GM19467 (cell line): ENCODE data around the gene CBX5.
A peak's percentile ranks its signal among the peaks of the same experiment; 100 is the strongest.
"Not testable (repeated sequence)": the region's sequence is repeated elsewhere in the genome, so short reads cannot be mapped to it uniquely, and the experiment has no call there.

Experiments used
- ATAC-seq: cut with Tn5 transposase; IDR thresholded peaks from one replicate; pipeline ENCODE4 v1.9.1; 2021; ENCODE audit warnings: mild to moderate bottlenecking, moderate library complexity; ENCODE audit not compliant: unreplicated experiment

Gene CBX5

DNA sequence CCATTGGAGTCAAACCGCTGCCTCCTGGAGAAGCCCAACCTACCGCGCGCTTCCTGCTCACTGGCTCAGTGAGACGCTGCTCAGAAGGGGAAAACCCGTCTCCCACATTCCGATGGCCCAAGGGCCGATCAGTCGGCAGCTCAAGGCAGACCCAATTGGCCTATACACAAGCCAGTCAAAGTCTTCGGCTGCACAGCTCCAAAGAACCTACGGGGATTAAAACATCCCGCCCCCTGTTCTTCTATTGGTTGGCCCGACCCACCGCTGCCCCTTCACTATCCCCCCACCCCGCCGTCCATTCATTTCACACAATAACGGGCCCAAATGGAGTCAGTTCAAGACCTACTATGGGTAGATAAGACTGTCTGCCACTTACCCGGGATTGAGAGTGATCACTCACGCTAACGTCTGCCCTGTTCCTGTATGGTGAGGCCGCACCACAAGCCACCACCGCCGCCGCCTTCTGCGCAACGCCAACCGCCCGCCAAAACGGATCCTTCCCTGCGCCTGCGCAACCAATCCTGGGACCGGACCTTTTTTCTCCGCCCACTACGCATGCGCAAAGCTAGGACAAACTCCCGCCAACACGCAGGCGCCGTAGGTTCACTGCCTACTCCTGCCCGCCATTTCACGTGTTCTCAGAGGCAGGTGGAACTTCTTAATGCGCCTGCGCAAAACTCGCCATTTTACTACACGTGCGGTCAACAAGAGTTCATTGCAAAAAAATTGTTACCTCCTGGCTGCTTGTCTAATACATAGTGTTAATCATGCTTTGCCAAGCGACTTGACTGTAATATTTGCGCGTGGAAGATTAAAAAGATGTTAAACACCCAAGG is at the start of gene CBX5:
Gene CBX5, minus strand, starts transcription at position 491 of the 836 bp plus-strand sequence. CDS start 22,472 bp downstream, outside the sequence.
- ATAC-seq, result peak; percentile 71

GRCh38 chr12:54328595-54329337 is 48.8 kb upstream of the CBX5 start:
- ATAC-seq, result no peak

- not testable (repeated sequence) for ATAC-seq
Observed at GRCh38 chr12:54325442-54326109, 45.7 kb upstream of the CBX5 start.

- ATAC-seq, result peak; percentile 99
Observed at GRCh38 chr12:54324617-54325441, 44.9 kb upstream of the CBX5 start, which contains the start of gene COPZ1. Gene COPZ1 (plus strand): TSS chr12:54325131. CDS start chr12:54325164, 33 bp downstream.

- no peak for ATAC-seq
Observed at GRCh38 chr12:54321363-54321762, 41.4 kb upstream of the CBX5 start.

- ATAC-seq, result not testable (repeated sequence)
Observed at GRCh38 chr12:54312309-54312708, 32.4 kb upstream of the CBX5 start.

- ATAC-seq, result no peak
Observed at GRCh38 chr12:54311051-54311450, 31.1 kb upstream of the CBX5 start.

DNA sequence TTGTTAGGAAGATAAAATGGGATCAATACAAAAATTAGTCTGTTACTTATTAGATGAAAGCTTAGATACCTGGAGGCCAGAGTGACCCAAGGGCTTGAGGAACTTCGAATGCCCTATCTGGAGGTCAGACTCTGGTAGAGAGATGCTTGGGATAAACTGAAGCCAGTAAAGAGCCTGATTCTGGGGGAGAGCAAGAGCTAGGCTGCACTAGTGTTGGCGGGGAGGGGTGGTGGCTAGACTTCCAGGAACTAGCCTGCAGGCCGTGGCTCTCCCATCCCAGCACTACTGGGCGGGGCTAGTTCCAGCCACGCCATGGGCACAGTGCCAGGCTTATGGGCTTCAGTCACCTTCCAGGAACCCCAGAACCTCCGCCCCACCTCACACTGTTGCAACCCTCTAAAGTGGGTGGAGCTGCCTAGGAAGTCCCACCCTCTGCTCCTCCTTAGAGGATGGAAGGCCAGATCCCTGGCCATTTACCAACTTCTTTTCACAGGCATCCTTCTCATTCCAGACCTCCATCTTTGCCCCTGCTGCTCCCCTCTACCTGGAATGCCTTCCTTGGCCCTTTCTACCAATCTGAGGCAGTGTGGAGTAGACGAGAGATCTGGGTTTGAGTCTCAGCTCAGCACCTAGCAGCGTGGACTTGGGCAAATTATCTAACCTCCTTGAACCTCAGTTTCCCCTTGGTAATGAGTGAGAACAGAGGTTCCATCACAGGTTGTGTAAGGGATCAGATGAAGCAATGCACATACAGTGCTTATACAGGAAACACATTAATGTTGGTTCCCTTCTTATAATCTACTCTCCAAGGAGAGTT is 27.2 kb upstream of the CBX5 start:
- ATAC-seq, result no peak

DNA sequence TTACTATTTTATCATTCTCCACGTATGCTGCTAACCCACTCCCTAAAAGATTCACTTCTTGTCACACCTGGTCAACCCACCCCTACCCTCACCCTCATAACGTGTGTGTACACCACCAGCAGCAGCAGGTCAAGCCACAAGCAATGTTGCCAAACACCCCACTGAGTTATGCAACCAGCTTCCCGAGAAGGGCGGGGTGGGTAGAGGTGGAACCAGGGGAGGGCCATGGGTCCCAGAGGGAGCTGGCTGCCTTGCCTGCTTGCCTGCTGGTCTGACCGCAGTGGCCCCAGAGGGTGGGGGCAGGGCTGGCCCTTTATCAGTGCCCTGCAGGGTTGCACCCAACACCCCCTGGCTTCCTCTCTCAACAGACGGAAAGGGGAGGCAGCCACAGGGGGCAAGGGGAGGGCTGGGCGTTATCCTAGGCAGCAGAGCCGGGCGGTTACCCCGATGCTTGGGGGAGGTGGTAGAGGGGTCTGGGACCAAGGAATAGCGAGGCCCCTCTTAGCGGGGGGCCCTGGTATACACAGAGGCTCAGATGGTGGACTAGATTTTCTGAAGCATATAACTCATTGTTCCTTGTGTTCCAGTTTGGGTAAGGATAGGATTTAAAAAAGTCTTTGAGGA is 24.4 kb upstream of the CBX5 start:
- ATAC-seq, result no peak

GRCh38 chr12:54303640-54304039 is 23.7 kb upstream of the CBX5 start:
- no peak for ATAC-seq

GRCh38 chr12:54301428-54302048 is 21.6 kb upstream of the CBX5 start:
- ATAC-seq, result no peak

DNA sequence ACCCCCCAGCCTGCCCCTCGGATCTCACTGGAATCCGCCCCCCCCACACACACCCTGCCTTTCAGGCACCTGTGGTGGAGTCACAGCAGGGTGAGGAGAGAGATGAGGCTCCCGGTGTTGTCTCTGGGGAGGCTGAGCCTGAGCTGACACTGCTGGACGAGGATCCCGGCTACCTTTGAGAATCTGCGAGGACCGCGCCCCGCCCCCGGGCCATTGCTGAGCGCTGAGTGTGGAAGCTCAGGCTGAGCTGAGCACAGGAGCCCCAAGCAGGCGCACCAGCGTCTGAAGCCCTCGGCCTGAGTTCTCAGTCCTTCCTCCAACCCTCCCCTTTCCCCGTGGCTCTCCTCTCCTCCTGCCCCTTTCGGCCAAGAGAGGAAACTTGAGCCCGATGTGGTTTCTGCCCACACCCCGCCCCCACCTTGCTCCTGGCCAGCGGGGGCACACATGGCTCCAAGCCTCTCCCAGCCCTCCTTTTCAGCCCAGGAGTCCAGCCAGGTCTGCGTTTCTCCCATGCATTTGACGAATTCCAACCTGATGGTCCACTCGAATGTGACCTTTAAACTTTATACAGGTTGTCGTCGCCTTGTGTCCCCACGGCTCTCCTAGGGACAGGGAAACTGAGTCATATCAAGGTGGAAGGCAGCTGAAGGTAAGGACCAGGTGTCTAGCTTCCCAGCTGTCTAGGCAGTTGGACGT is 21.0 kb upstream of the CBX5 start, which contains the start of gene NFE2:
Gene NFE2, minus strand, starts transcription at position 284 of the 696 bp plus-strand sequence. CDS start 5,767 bp downstream, outside the sequence.
- ATAC-seq, result no peak

GRCh38 chr12:54300225-54300731 is 20.4 kb upstream of the CBX5 start:
- no peak for ATAC-seq

GRCh38 chr12:54299515-54300224 is 19.7 kb upstream of the CBX5 start:
- ATAC-seq, result no peak

- ATAC-seq, result no peak
Observed at GRCh38 chr12:54298904-54299303, 19.0 kb upstream of the CBX5 start.

GRCh38 chr12:54296393-54297099 is 16.6 kb upstream of the CBX5 start:
- no peak for ATAC-seq
